Measurements from ENCODE around the gene STC2.

STC2 gene

GRCh38 chr5:173265433-173265832 lies 62.8 kb downstream of the STC2 start:
- DNase-seq (ENCODE audit: low read depth), result peak; percentile 25
